ENCODE data around the gene FXYD7. TPM values are rescaled to one million over a fixed set of nuclear protein-coding genes. Genes with fewer than 3 reads are reported as not detected.

The FXYD7 gene
- total and polyA plus RNA-seq, 4 donors: 0.63 to 1.8 TPM; not detected in 2

- peaks cover 17% of the 10 kb centered on the region for H3K9me3 ChIP-seq (ENCODE audit: control insufficient read depth, low read length)
- ATAC-seq (ENCODE audit: low FRiP score): no peak
- 84 to 87% methylated on average over 3 of the region's 3 CpGs for WGBS, 2 donors
- DNase-seq: no peak
- no peaks in the 10 kb centered on the region for H3K27me3 ChIP-seq (ENCODE audit: control insufficient read depth in 1 of 2, insufficient read depth in 2 of 2, low read length in 1 of 2)
- no peak overlapping the region for H3K27ac ChIP-seq (ENCODE audit: low read depth in 1 of 2, low read length in 2 of 2)
- H3K36me3 ChIP-seq (ENCODE audit: control insufficient read depth in 1 of 2, insufficient read depth in 2 of 2, low read length in 1 of 2): peaks cover 3 to 17% of the 10 kb centered on the region in 2 donors
- no peak overlapping the region for H3K4me3 ChIP-seq (ENCODE audit: low read length in 2 of 2)
- intact Hi-C loops (cut with DNase I): no loop called here
- no peaks in the 10 kb centered on the region for H3K4me1 ChIP-seq (ENCODE audit: control insufficient read depth in 1 of 2, insufficient read depth in 2 of 2, low read length in 2 of 2)
These were observed 25.1 kb downstream of the FXYD7 start for GRCh38 chr19:35168196-35168595.

GRCh38 chr19:35169221-35169995 is 26.4 kb downstream of the FXYD7 start:
- peaks cover 12% of the 10 kb centered on the region for H3K9me3 ChIP-seq (ENCODE audit: control insufficient read depth, low read length)
- H3K27me3 ChIP-seq (ENCODE audit: control insufficient read depth in 1 of 2, insufficient read depth in 2 of 2, low read length in 1 of 2): no peaks in the 10 kb centered on the region
- DNase-seq (no peak), ATAC-seq (ENCODE audit: low FRiP score) (no peak)
- no peaks in the 10 kb centered on the region for H3K4me1 ChIP-seq (ENCODE audit: control insufficient read depth in 1 of 2, insufficient read depth in 2 of 2, low read length in 2 of 2)
- peaks cover 3 to 12% of the 10 kb centered on the region in 2 donors for H3K36me3 ChIP-seq (ENCODE audit: control insufficient read depth in 1 of 2, insufficient read depth in 2 of 2, low read length in 1 of 2)
- no peak overlapping the region for H3K27ac ChIP-seq (ENCODE audit: low read depth in 1 of 2, low read length in 2 of 2)
- 78 to 82% methylated on average over 18 of the region's 18 CpGs for WGBS, 2 donors
- H3K4me3 ChIP-seq (ENCODE audit: low read length in 2 of 2): no peak overlapping the region
- intact Hi-C loops (cut with DNase I): no loop called here

DNA sequence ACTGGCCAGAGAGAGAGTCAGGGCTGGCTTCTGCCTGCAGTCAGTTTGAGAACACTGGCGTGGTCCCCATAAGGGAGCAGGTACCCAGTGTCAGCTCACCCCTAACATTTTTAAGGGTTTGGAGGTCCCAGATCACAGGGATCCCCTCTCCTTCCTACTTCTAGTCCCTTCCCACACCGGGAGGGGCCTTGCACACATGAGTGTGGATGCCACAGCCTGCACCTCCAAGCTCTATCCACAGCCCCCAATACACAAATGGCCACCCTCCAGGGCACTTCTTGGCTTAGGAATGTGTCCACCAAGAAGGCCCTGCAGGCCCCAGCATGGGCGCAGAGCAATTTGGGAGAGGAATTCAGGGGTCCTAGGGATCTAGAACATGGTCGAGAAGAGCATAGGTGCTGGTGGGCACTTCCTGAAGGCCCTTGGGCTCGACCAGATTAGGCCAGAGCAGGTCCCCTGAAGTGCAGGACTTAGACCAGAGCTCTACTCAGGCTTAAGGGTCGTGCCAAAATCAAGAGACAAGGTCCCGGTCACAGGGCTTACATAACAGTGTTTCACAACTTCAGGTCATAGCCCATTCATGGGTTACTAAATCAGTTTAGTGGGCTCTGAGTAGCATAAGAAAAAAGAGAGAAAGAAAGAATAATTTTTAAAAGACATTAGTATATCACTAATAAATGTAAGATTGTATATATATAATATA is 27.5 kb downstream of the FXYD7 start:
- peaks cover 10% of the 10 kb centered on the region for H3K9me3 ChIP-seq (ENCODE audit: control insufficient read depth, low read length)
- H3K4me1 ChIP-seq (ENCODE audit: control insufficient read depth in 1 of 2, insufficient read depth in 2 of 2, low read length in 2 of 2): no peaks in the 10 kb centered on the region
- peaks cover 0 to 12% of the 10 kb centered on the region in 2 donors for H3K36me3 ChIP-seq (ENCODE audit: control insufficient read depth in 1 of 2, insufficient read depth in 2 of 2, low read length in 1 of 2)
- intact Hi-C loops (cut with DNase I): no loop called here
- WGBS, 2 donors: 65 to 72% methylated on average over 7 of the region's 7 CpGs
- DNase-seq: no peak
- ATAC-seq (ENCODE audit: low FRiP score): no peak
- no peaks in the 10 kb centered on the region for H3K27me3 ChIP-seq (ENCODE audit: control insufficient read depth in 1 of 2, insufficient read depth in 2 of 2, low read length in 1 of 2)
- H3K4me3 ChIP-seq (ENCODE audit: low read length in 2 of 2): no peak overlapping the region
- no peak overlapping the region for H3K27ac ChIP-seq (ENCODE audit: low read depth in 1 of 2, low read length in 2 of 2)

GRCh38 chr19:35171730-35172129 is 28.7 kb downstream of the FXYD7 start:
- H3K27ac ChIP-seq (ENCODE audit: low read depth in 1 of 2, low read length in 2 of 2): no peak overlapping the region

GRCh38 chr19:35174226-35174625 is 31.2 kb downstream of the FXYD7 start:
- WGBS, 2 donors: 87 to 90% methylated on average over 6 of the region's 6 CpGs
- no peaks in the 10 kb centered on the region for H3K9me3 ChIP-seq (ENCODE audit: control insufficient read depth, low read length)
- intact Hi-C loops (cut with DNase I): no loop called here

More at GRCh38 chr19:35171730-35172129, 28.7 kb downstream of the FXYD7 start:
- H3K27me3 ChIP-seq (ENCODE audit: control insufficient read depth in 1 of 2, insufficient read depth in 2 of 2, low read length in 1 of 2): no peaks in the 10 kb centered on the region
- no peak for DNase-seq
- intact Hi-C loops (cut with DNase I): no loop called here
- no peaks in the 10 kb centered on the region for H3K4me1 ChIP-seq (ENCODE audit: control insufficient read depth in 1 of 2, insufficient read depth in 2 of 2, low read length in 2 of 2)
- peaks cover under 1% of the 10 kb centered on the region for H3K9me3 ChIP-seq (ENCODE audit: control insufficient read depth, low read length)
- 39 to 51% methylated on average over 3 of the region's 3 CpGs for WGBS, 2 donors
- peaks cover 0 to 3% of the 10 kb centered on the region in 2 donors for H3K36me3 ChIP-seq (ENCODE audit: control insufficient read depth in 1 of 2, insufficient read depth in 2 of 2, low read length in 1 of 2)
- no peak overlapping the region for H3K4me3 ChIP-seq (ENCODE audit: low read length in 2 of 2)
- no peak for ATAC-seq (ENCODE audit: low FRiP score)

DNA sequence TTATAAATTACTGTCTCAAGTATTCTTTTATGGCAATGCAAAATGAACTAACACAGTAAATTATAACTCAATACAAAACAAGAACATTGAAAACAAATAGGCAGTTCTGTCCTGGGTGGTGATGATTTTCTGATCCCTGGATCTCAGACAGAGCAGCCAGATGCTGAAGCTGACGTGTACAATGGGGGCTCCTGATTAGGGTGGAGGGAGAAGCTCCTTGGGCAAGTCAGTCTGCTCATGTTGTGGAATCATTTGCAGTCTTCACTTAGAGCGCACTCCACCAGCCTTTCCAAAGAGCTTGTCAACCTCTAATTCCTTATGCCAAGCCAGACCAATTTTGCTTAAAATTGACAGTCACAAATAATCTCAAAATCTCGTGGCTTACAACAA is 33.1 kb downstream of the FXYD7 start:
- H3K4me3 ChIP-seq (ENCODE audit: low read length in 2 of 2): no peak overlapping the region
- intact Hi-C loops (cut with DNase I): no loop called here
- no peaks in the 10 kb centered on the region for H3K9me3 ChIP-seq (ENCODE audit: control insufficient read depth, low read length)
- no peaks in the 10 kb centered on the region for H3K27me3 ChIP-seq (ENCODE audit: control insufficient read depth in 1 of 2, insufficient read depth in 2 of 2, low read length in 1 of 2)
- no peak overlapping the region for H3K27ac ChIP-seq (ENCODE audit: low read depth in 1 of 2, low read length in 2 of 2)
- H3K4me1 ChIP-seq (ENCODE audit: control insufficient read depth in 1 of 2, insufficient read depth in 2 of 2, low read length in 2 of 2): no peaks in the 10 kb centered on the region
- WGBS, 2 donors: 58 to 59% methylated on average over 3 of the region's 3 CpGs
- DNase-seq: no peak
- no peaks in the 10 kb centered on the region for H3K36me3 ChIP-seq (ENCODE audit: control insufficient read depth in 1 of 2, insufficient read depth in 2 of 2, low read length in 1 of 2)
- no peak for ATAC-seq (ENCODE audit: low FRiP score)

More at GRCh38 chr19:35174226-35174625, 31.2 kb downstream of the FXYD7 start:
- Histone ChIP-seq H3K4me3 (ENCODE audit: low read length in 2 of 2) (no peak overlapping the region), H3K4me1 (ENCODE audit: control insufficient read depth in 1 of 2, insufficient read depth in 2 of 2, low read length in 2 of 2) (no peaks in the 10 kb centered on the region), H3K27me3 (ENCODE audit: control insufficient read depth in 1 of 2, insufficient read depth in 2 of 2, low read length in 1 of 2) (no peaks in the 10 kb centered on the region), H3K27ac (ENCODE audit: low read depth in 1 of 2, low read length in 2 of 2) (no peak overlapping the region), H3K36me3 (ENCODE audit: control insufficient read depth in 1 of 2, insufficient read depth in 2 of 2, low read length in 1 of 2) (no peaks in the 10 kb centered on the region)
- DNase-seq (no peak), ATAC-seq (ENCODE audit: low FRiP score) (no peak)

DNA sequence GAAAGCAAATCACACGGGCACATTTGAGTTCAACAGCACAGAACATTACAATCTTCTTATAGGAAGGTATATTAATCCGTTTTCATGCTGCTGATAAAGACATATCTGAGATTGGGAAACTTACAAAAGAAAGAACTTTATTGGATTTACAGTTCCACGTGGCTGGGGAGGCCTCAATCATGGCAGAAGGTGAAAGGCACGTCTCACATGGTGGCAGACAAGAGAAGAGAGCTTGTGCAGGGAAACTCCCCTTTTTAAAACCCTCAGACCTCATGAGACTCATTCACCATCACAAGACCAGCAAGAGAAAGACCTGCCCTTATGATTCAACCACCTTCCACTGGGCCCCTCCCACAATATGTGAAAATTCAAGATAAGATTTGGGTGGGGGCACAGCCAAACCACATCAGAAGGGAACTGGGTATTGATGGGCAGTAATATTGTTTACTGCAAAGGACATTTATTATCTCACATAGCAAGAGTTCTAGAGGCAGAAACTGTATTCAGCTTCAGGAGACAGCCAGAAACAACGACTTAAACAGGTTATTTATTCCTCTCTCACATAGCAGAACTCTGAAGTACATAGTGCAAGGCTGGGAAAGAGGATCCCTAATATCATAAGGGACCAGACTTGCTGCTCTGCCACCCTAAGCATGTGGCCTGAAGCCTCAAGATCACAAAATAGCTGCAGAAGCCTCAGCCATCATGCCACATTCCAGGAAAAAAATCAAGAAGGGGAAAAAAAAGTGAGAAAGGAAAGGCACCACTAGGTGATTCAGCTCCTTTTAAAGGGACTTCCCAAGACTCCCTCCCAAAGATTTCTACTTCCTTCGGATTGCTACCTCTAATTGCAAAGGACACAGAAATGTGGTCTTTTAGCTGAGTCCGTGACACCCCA is 34.6 kb downstream of the FXYD7 start:
- no peak for ATAC-seq (ENCODE audit: low FRiP score)
- Histone ChIP-seq H3K36me3 (ENCODE audit: control insufficient read depth in 1 of 2, insufficient read depth in 2 of 2, low read length in 1 of 2) (no peaks in the 10 kb centered on the region), H3K4me1 (ENCODE audit: control insufficient read depth in 1 of 2, insufficient read depth in 2 of 2, low read length in 2 of 2) (no peaks in the 10 kb centered on the region), H3K4me3 (ENCODE audit: low read length in 2 of 2) (no peak overlapping the region), H3K27me3 (ENCODE audit: control insufficient read depth in 1 of 2, insufficient read depth in 2 of 2, low read length in 1 of 2) (no peaks in the 10 kb centered on the region), H3K27ac (ENCODE audit: low read depth in 1 of 2, low read length in 2 of 2) (no peak overlapping the region), H3K9me3 (ENCODE audit: control insufficient read depth, low read length) (peaks cover 3% of the 10 kb centered on the region)
- intact Hi-C loops (cut with DNase I): no loop called here
- DNase-seq: no peak
- WGBS, 2 donors: 69 to 73% methylated on average over 7 of the region's 7 CpGs

- no peaks in the 10 kb centered on the region for H3K27me3 ChIP-seq (ENCODE audit: control insufficient read depth in 1 of 2, insufficient read depth in 2 of 2, low read length in 1 of 2)
- DNase-seq: no peak
- H3K4me1 ChIP-seq (ENCODE audit: control insufficient read depth in 1 of 2, insufficient read depth in 2 of 2, low read length in 2 of 2): no peaks in the 10 kb centered on the region
- H3K36me3 ChIP-seq (ENCODE audit: control insufficient read depth in 1 of 2, insufficient read depth in 2 of 2, low read length in 1 of 2): no peaks in the 10 kb centered on the region
- 59 to 66% methylated on average over 2 of the region's 2 CpGs for WGBS, 2 donors
- no peak overlapping the region for H3K27ac ChIP-seq (ENCODE audit: low read depth in 1 of 2, low read length in 2 of 2)
- ATAC-seq (ENCODE audit: low FRiP score): no peak
- H3K9me3 ChIP-seq (ENCODE audit: control insufficient read depth, low read length): peaks cover 3% of the 10 kb centered on the region
- intact Hi-C loops (cut with DNase I): no loop called here
- no peak overlapping the region for H3K4me3 ChIP-seq (ENCODE audit: low read length in 2 of 2)
These were observed 35.6 kb downstream of the FXYD7 start for GRCh38 chr19:35178701-35179100.
